HG02938 (cell line): ENCODE data around the gene CFAP46.

Experiments used
- ATAC-seq: cut with Tn5 transposase; IDR thresholded peaks from one replicate; pipeline ENCODE4 v1.9.1; 2021; ENCODE audit warnings: mild to moderate bottlenecking, moderate library complexity; ENCODE audit not compliant: unreplicated experiment

Gene CFAP46

GRCh38 chr10:132882069-132882951 is 60.1 kb downstream of the CFAP46 start:
- ATAC-seq, result no peak

- no peak for ATAC-seq
Measured at GRCh38 chr10:132881186-132881920, 61.0 kb downstream of the CFAP46 start.

GRCh38 chr10:132880128-132880981 is 62.0 kb downstream of the CFAP46 start:
- ATAC-seq, result no peak

GRCh38 chr10:132879408-132880127 is 62.8 kb downstream of the CFAP46 start:
- no peak for ATAC-seq

GRCh38 chr10:132878730-132879407 is 63.5 kb downstream of the CFAP46 start:
- no peak for ATAC-seq

GRCh38 chr10:132878091-132878729 is 64.2 kb downstream of the CFAP46 start:
- no peak for ATAC-seq

GRCh38 chr10:132877473-132877872 is 64.9 kb downstream of the CFAP46 start:
- no peak for ATAC-seq

GRCh38 chr10:132876993-132877431 is 65.4 kb downstream of the CFAP46 start:
- no peak for ATAC-seq

GRCh38 chr10:132876131-132876860 is 66.1 kb downstream of the CFAP46 start:
- ATAC-seq, result no peak

- no peak for ATAC-seq
Measured at GRCh38 chr10:132875435-132875834, 66.9 kb downstream of the CFAP46 start.

GRCh38 chr10:132873395-132873794 is 69.0 kb downstream of the CFAP46 start:
- no peak for ATAC-seq

GRCh38 chr10:132872658-132873057 is 69.7 kb downstream of the CFAP46 start:
- no peak for ATAC-seq

- ATAC-seq, result no peak
Measured at GRCh38 chr10:132870426-132870825, 71.9 kb downstream of the CFAP46 start.

GRCh38 chr10:132869621-132870020 is 72.7 kb downstream of the CFAP46 start:
- ATAC-seq, result no peak

- no peak for ATAC-seq
Measured at GRCh38 chr10:132868995-132869394, 73.4 kb downstream of the CFAP46 start.

- ATAC-seq, result no peak
Measured at GRCh38 chr10:132867801-132868644, 74.3 kb downstream of the CFAP46 start.

- no peak for ATAC-seq
Measured at GRCh38 chr10:132866601-132867381, 75.6 kb downstream of the CFAP46 start.
